Activated CD8-positive, alpha-beta memory T cell treated with anti-CD3 and anti-CD28 coated beads for 36 hours (primary cell): ENCODE data around the gene PI4KB. TPM values are rescaled to one million over a fixed set of nuclear protein-coding genes. Genes with fewer than 3 reads are reported as not detected.

ENCODE experiments used
- CTCF ChIA-PET: fragments of 350-600 bp; sonication (Branson Sonifier 250); formaldehyde crosslinking; loops from one replicate; lab custom pipeline; 2021; ENCODE audit warnings: antibody characterized with exemption; lab: Charles Lee
- POLR2A ChIA-PET: fragments of 350-600 bp; sonication (Branson Sonifier 250); formaldehyde crosslinking; loops from one replicate; lab custom pipeline; 2021; ENCODE audit warnings: antibody characterized with exemption; lab: Charles Lee
- total RNA-seq, 2 experiments: library from RNA; stranded (reverse); gene quantifications; one replicate each; pipeline ENCODE4 v1.2.3, GENCODE V29; 2021

PI4KB gene
- total RNA-seq, 2 experiments from 2014 or later: 51.6 to 57.4 TPM

- ChIA-PET POLR2A (interaction anchor here (2.0 kb wide), 1 partner anchor 43 kb away, joined by 4 read pairs; the partner anchor contains the start of gene ZNF687), CTCF (interaction anchor here (0.8 to 1.4 kb wide), 2 partner anchors 16 to 74 kb away, joined by 3 to 5 read pairs; no protein-coding TSS in a partner anchor)
Observed at GRCh38 chr1:151324390-151324930, 2.8 kb downstream of the PI4KB start.

DNA sequence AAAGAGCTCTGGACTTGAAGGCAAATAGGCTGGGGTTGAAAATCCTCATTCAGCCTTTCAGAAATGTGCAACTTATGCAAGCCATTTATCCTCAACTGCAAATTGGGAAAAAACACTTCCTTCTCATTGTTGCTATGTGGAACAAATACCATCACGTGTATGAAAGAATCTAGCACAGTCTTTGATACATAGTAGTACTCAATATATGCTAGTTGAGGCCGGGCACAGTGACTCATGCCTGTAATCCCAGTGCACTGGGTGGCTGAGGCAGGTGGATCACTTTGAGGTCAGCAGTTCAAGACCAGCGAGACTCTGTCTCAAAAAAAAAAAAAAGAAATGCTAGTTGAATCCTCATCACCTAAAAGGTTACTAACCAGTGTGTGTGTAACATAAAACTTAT lies 8.2 kb downstream of the PI4KB start:
- CTCF ChIA-PET: no interaction called here
- POLR2A ChIA-PET: interaction anchor here (0.6 kb wide), 1 partner anchor 471 kb away, joined by 3 read pairs; the partner anchor contains the start of gene TDRKH

DNA sequence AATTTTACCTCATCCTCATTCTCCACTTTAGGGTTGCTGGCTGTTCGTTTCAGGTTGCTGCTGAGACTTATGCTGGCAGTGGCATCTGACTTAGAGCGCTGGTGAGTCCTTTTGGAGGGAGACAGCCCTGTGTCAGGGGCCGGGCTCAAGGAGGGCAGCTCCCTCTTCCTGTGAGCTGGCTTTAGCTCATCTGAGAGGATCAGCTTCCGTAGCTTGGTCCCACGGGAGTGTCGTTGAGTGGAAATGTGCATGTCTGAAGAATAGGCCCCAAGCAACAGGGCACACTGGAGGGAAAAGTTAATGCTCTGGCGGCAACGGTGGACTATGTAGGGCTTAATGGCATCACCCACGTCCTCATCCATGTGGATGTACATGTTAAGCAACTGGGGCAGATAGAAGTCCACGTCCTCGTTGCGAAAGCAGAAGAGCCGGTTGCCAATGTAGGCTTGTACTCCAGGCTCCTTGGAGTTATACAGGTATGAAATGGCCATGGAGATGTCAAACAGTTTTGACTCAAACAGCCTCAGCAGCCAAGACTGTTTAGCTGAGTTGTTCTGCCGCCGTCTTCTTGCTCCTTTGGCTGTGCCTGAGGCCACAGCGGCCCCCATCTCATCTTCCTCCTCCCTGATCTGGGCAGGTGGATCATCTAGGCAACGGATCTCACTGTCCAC lies 11.5 kb downstream of the PI4KB start:
- POLR2A ChIA-PET: no interaction called here
- CTCF ChIA-PET: no interaction called here

GRCh38 chr1:151314137-151314875 lies 12.9 kb downstream of the PI4KB start:
- ChIA-PET POLR2A (interaction anchor here (2.0 kb wide), 1 partner anchor 13 kb away, joined by 6 read pairs; the partner anchor contains the start of gene PI4KB), CTCF (interaction anchor here (2.2 to 4.7 kb wide), 2 partner anchors 12 to 26 kb away, joined by 5 to 26 read pairs; no protein-coding TSS in a partner anchor)

GRCh38 chr1:151313501-151313900 lies 13.7 kb downstream of the PI4KB start:
- POLR2A ChIA-PET: interaction anchor here (0.9 to 2.0 kb wide), 2 partner anchors 14 to 19 kb away, joined by 4 to 6 read pairs; partner anchors contain the start of gene PI4KB
- CTCF ChIA-PET: interaction anchor here (2.2 to 4.7 kb wide), 2 partner anchors 12 to 27 kb away, joined by 5 to 26 read pairs; no protein-coding TSS in a partner anchor

DNA sequence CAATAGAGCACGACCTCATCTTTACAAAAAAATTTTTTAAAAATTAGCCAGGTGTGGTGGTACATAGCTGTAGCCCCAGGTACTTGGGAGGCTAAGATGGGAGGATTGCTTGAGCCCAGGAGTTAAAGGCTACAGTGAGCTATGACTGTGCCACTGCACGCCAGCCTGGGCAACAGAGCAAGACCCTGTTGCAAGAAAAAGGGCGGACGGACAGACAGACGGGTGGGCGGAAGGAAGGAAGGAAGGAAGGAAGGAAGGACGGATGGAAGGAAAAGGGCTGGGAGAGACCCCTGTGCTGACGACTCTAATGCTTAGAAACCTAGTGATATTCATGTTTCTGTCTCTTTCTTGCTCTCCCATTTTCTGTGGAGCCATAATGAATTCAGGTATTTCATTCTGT lies 14.4 kb downstream of the PI4KB start:
- POLR2A ChIA-PET: interaction anchor here (0.9 to 2.4 kb wide), 2 partner anchors 14 to 18 kb away, joined by 4 to 23 read pairs; partner anchors contain the start of gene PI4KB
- CTCF ChIA-PET: interaction anchor here (0.9 to 4.7 kb wide), 4 partner anchors 11 to 213 kb away, joined by 3 to 26 read pairs (median 10); partner anchors contain the start of gene PI4KB

- POLR2A ChIA-PET: interaction anchor here (0.5 to 2.4 kb wide), 4 partner anchors 15 to 57 kb away, joined by 3 to 23 read pairs (median 4); partner anchors contain the start of gene PI4KB
- CTCF ChIA-PET: interaction anchor here (0.9 to 4.7 kb wide), 6 partner anchors 10 to 213 kb away, joined by 3 to 26 read pairs (median 4); partner anchors contain the start of gene PI4KB
Observed at GRCh38 chr1:151312411-151312810, 14.8 kb downstream of the PI4KB start.

DNA sequence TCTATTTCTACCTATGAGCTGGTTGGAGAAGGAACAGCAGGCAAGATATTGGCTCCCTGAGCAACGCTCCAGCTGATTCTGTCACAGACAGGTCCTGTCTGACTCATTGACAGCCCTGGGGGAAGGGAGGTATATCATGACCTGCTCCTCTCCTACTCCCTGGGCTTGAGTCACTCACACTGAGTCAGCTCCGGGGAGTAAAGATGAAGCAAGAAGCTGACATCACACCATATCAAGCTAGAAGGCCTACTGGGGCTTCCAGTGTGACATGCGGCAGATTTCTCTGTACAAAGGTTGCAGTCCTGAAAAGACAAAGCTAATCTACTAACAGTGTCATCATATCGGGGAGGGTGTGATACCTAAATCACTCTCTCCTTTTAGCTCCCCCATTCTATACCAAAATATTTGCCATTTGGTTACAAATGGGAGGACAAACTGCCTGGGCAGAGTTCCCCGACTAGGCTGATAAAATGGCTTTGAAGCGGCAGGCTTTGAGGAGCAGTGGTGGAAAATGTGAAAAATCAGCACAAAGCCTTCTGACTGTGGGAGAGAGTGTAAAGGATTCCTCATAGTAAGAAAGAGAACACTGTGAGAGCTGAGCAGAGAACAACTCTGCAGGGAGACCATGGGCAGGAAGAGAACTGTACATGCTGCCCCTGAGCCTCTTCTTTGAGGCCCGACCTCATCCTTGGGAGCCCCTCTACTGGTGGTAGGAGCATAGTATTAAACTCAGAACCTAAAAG lies 15.5 kb downstream of the PI4KB start:
- POLR2A ChIA-PET: interaction anchor here (0.5 to 2.4 kb wide), 6 partner anchors 15 to 252 kb away, joined by 3 to 23 read pairs (median 4); partner anchors contain the start of genes CDC42SE1 and PI4KB

DNA sequence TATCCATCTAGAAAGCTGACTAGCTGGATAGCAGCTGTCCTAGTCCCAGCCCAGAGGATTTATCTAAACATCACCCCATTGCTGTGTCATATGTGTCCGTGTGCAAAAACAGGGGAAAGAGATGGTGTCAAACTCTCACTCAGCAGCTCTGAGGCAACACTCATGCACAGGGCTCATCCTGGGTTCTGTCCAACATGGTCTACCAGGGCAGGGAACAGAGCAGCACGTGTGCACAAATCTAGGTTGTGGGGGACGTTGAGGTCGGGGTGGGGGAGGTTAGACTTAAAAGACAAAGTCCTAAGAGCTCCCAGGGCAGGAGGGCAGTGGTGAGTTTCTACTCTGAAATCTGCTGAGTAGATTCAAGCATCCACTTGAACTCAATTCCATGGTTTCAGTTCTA lies 16.2 kb downstream of the PI4KB start:
- ChIA-PET CTCF (interaction anchor here (0.9 to 4.7 kb wide), 7 partner anchors 9 to 30 kb away, joined by 3 to 26 read pairs (median 4); partner anchors contain the start of gene PI4KB), POLR2A (interaction anchor here (0.6 to 2.4 kb wide), 4 partner anchors 16 to 252 kb away, joined by 3 to 23 read pairs (median 8); partner anchors contain the start of genes CDC42SE1 and PI4KB)

More for the DNA sequence above, 15.5 kb downstream of the PI4KB start:
- CTCF ChIA-PET: interaction anchor here (0.9 to 4.7 kb wide), 10 partner anchors 9 to 212 kb away, joined by 3 to 26 read pairs (median 4); partner anchors contain the start of gene PI4KB

- ChIA-PET CTCF (interaction anchor here (1.4 to 4.7 kb wide), 2 partner anchors 29 to 31 kb away, joined by 4 to 26 read pairs; no protein-coding TSS in a partner anchor), POLR2A (interaction anchor here (0.6 kb wide), 1 partner anchor 208 kb away, joined by 4 read pairs; no protein-coding TSS in a partner anchor)
Observed at GRCh38 chr1:151309811-151310323, 17.3 kb downstream of the PI4KB start.

- ChIA-PET POLR2A (interaction anchor here (1.0 kb wide), 1 partner anchor 18 kb away, joined by 4 read pairs; no protein-coding TSS in a partner anchor), CTCF (interaction anchor here (1.2 to 2.3 kb wide), 2 partner anchors 46 kb away, joined by 3 to 6 read pairs; no protein-coding TSS in a partner anchor)
Observed at GRCh38 chr1:151294742-151295462, 32.3 kb downstream of the PI4KB start.

- CTCF ChIA-PET: interaction anchor here (2.3 kb wide), 1 partner anchor 48 kb away, joined by 6 read pairs; no protein-coding TSS in a partner anchor
- POLR2A ChIA-PET: interaction anchor here (1.2 kb wide), 1 partner anchor 12 kb away, joined by 4 read pairs; no protein-coding TSS in a partner anchor
Observed at GRCh38 chr1:151293093-151293492, 34.1 kb downstream of the PI4KB start.

DNA sequence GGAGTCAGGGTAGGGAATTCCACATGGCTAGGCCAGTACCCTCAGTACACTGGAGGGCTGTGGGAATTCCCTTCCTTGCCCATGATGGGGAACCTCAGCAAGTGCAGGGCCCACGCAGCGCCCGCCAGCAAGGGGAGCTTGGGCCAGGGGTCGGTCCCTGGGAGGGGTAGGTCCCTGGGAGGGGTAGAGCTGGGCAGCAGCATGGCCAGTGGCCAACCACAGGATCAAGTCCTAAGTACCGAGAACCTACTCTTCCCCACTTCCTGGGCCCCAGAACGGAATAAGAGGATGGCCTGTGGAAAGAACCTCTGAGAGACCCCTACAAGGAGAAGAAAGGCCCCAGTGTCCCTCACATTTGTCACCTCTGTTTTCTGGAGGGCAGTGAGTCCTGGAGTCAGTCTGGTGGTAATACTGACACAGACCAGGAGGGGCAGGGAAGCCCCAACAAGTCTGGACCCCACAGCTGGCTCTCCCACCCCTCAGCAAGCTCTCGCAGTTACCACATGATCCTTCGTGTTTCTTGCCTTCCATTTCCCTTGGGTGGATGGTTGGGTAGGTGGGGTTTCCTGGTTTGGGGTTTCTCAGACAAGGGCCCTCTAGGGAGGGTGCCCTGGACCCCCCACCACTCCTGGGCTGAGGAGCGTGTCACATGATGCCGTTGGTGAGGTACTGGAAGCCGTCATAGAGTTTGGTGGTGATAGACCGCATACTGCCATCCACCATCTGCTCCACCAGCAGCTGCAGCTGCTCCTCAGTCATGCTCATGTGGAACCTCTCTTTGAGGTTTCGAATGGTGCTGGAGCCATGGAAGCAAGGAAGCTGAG lies 34.8 kb downstream of the PI4KB start:
- POLR2A ChIA-PET: interaction anchor here (0.6 to 1.2 kb wide), 3 partner anchors 11 to 124 kb away, joined by 4 to 6 read pairs (median 4); no protein-coding TSS in a partner anchor
- CTCF ChIA-PET: interaction anchor here (2.3 kb wide), 1 partner anchor 48 kb away, joined by 6 read pairs; no protein-coding TSS in a partner anchor

DNA sequence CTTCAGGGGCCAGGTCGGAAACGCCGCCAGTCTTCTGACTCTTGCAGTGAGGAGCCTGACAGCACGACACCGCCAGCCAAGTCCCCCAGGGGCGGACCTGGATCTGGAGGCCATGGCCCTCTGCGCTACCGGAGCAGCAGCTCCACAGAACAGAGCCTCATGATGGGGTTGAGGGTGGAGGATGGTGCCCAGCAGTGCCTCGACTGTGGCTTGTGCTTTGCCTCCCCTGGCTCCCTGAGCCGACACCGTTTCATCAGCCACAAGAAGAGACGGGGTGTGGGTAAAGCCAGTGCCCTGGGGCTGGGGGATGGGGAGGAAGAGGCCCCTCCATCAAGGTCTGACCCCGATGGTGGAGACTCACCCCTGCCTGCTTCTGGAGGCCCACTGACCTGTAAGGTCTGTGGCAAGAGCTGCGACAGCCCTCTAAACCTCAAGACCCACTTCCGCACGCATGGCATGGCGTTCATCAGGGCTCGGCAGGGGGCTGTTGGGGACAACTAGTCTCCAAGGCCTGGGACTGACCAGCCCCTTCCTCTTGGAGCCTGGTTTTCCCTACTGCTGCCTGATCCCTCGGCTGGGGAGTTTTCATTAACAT lies 36.4 kb downstream of the PI4KB start:
- ChIA-PET POLR2A (no interaction called here), CTCF (no interaction called here)

GRCh38 chr1:151289991-151290708 lies 37.1 kb downstream of the PI4KB start:
- ChIA-PET CTCF (no interaction called here), POLR2A (no interaction called here)
